Common myeloid progenitor, CD34-positive (primary cell): ENCODE data around the gene LPAR2.
A peak's percentile ranks its signal among the peaks of the same experiment; 100 is the strongest.

Experiments used
- CTCF ChIA-PET: fragments of 350-600 bp; sonication (Branson Sonifier 250); formaldehyde crosslinking; loops from one replicate; lab custom pipeline; 2021; ENCODE audit warnings: antibody characterized with exemption; lab: Charles Lee
- POLR2A ChIA-PET: fragments of 350-600 bp; sonication (Branson Sonifier 250); formaldehyde crosslinking; loops from one replicate; lab custom pipeline; 2021; ENCODE audit warnings: antibody characterized with exemption; lab: Charles Lee
- DNase-seq, 3 donors: peaks; one replicate each; pipeline versions ENCODE4 v3.0.0 to v3.0.0-alpha.2; 2013
- H3K27ac ChIP-seq, 2 experiments: 1 replicate in 1 of 2; 2 replicates in 1 of 2; pipeline ENCODE4 v1.7.0; 2013; ENCODE audit warnings: inconsistent platforms in 2 of 2, low read length in 2 of 2, mild to moderate bottlenecking in 2 of 2, low read depth in 1 of 2, moderate library complexity in 1 of 2; ENCODE audit not compliant: severe bottlenecking in 2 of 2, insufficient read depth in 1 of 2, poor library complexity in 1 of 2
- H3K27me3 ChIP-seq, 5 experiments: replicated peaks in 2 of 5; 1 replicate in 3 of 5; 2 replicates in 2 of 5; pipeline versions ENCODE4 v1.6.1 to v1.7.0; 2013; ENCODE audit warnings: low read length in 4 of 5, mild to moderate bottlenecking in 2 of 5, moderate library complexity in 2 of 5, inconsistent platforms in 1 of 5; ENCODE audit not compliant: insufficient read depth in 5 of 5, control insufficient read depth in 4 of 5
- H3K36me3 ChIP-seq, 4 experiments: 1 replicate in 2 of 4; 2 replicates in 2 of 4; pipeline versions ENCODE4 v1.6.1 to v1.7.0; 2013; ENCODE audit warnings: low read length in 3 of 4, control low read depth in 1 of 4, mild to moderate bottlenecking in 1 of 4; ENCODE audit not compliant: control insufficient read depth in 4 of 4, insufficient read depth in 4 of 4
- H3K4me1 ChIP-seq, 4 experiments: 1 replicate in 3 of 4; 2 replicates in 1 of 4; pipeline versions ENCODE4 v1.6.1 to v1.7.1; 2013; ENCODE audit warnings: low read length in 3 of 4, mild to moderate bottlenecking in 3 of 4, control low read depth in 1 of 4, inconsistent platforms in 1 of 4, moderate library complexity in 1 of 4; ENCODE audit not compliant: control insufficient read depth in 4 of 4, insufficient read depth in 4 of 4; ENCODE audit errors: control extremely low read depth in 1 of 4
- H3K4me3 ChIP-seq, 7 experiments: 1 replicate in 4 of 7; 2 replicates in 3 of 7; pipeline versions ENCODE4 v1.5.1 to v1.7.0; 2013; ENCODE audit warnings: mild to moderate bottlenecking in 7 of 7, low read length in 6 of 7, moderate library complexity in 6 of 7, inconsistent platforms in 2 of 7, low read depth in 2 of 7, control low read depth in 1 of 7; ENCODE audit not compliant: insufficient read depth in 4 of 7, control insufficient read depth in 1 of 7; ENCODE audit errors: extremely low read depth in 1 of 7
- H3K9me3 ChIP-seq, 5 experiments: 1 replicate in 4 of 5; 2 replicates in 1 of 5; pipeline versions ENCODE4 v1.6.1 to v1.7.1; 2013; ENCODE audit warnings: low read length in 4 of 5, mild to moderate bottlenecking in 2 of 5, inconsistent platforms in 1 of 5, low read depth in 1 of 5, moderate library complexity in 1 of 5; ENCODE audit not compliant: control insufficient read depth in 4 of 5, insufficient read depth in 2 of 5; ENCODE audit errors: control extremely low read depth in 1 of 5
- WGBS: methylation state at CpG from one replicate; pipeline ENCODE4 v1.1.5; 2013; ENCODE audit not compliant: insufficient coverage; 5-methylcytosine and 5-hydroxymethylcytosine counted together

Gene LPAR2

GRCh38 chr19:19647037-19647835 is 19.2 kb upstream of the LPAR2 start:
- peaks cover 3 to 72% (median 55%) of the 10 kb centered on the region in 4 experiments for H3K36me3 ChIP-seq
- no peak overlapping the region for H3K4me3 ChIP-seq
- no peaks in the 10 kb centered on the region for H3K27me3 ChIP-seq
- ChIA-PET POLR2A (no interaction called here), CTCF (interaction anchor here (1.0 kb wide), 1 partner anchor 117 kb away, joined by 3 read pairs; no protein-coding TSS in a partner anchor)
- H3K9me3 ChIP-seq = no peaks in the 10 kb centered on the region
- H3K27ac ChIP-seq = no peak overlapping the region
- DNase-seq = no peak
- peaks cover 0 to 13% (median 9%) of the 10 kb centered on the region in 4 experiments for H3K4me1 ChIP-seq
- 95% methylated on average over 16 of the region's 29 CpGs for WGBS

- POLR2A ChIA-PET = interaction anchor here (2.1 kb wide), 1 partner anchor 113 kb away, joined by 6 read pairs; no protein-coding TSS in a partner anchor
- no peak for DNase-seq
- H3K36me3 ChIP-seq = peaks cover 0 to 58% (median 42%) of the 10 kb centered on the region in 4 experiments
- H3K4me1 ChIP-seq = peaks cover 0 to 19% (median 13%) of the 10 kb centered on the region in 4 experiments
- no peaks in the 10 kb centered on the region for H3K27me3 ChIP-seq
- H3K9me3 ChIP-seq = no peaks in the 10 kb centered on the region
- CTCF ChIA-PET = interaction anchor here (0.8 to 1.7 kb wide), 3 partner anchors 83 to 116 kb away, joined by 3 to 5 read pairs (median 4); partner anchors contain the start of gene YJEFN3
- H3K27ac ChIP-seq = no peak overlapping the region
- no peak overlapping the region for H3K4me3 ChIP-seq
- WGBS = 95% methylated on average over 15 of the region's 17 CpGs
These were observed 17.3 kb upstream of the LPAR2 start for GRCh38 chr19:19645233-19645870.

- no peaks in the 10 kb centered on the region for H3K9me3 ChIP-seq
- ChIA-PET CTCF (interaction anchor here (0.7 to 1.7 kb wide), 18 partner anchors 9 to 128 kb away, joined by 3 to 23 read pairs (median 3); partner anchors contain the start of genes ATP13A1, LPAR2, NDUFA13 and TSSK6), POLR2A (interaction anchor here (0.6 to 2.1 kb wide), 3 partner anchors 19 to 178 kb away, joined by 4 to 6 read pairs (median 4); partner anchors contain the start of genes ATP13A1 and ZNF506)
- H3K27ac ChIP-seq = peak overlapping the region in 1 of 2 experiments; percentile 81
- H3K27me3 ChIP-seq = no peaks in the 10 kb centered on the region
- WGBS = 0% methylated on average over 3 of the region's 5 CpGs
- no peak for DNase-seq
- H3K4me3 ChIP-seq = peak overlapping the region in 6 of 7 experiments; percentile 78 to 95 (median 88)
- H3K36me3 ChIP-seq = peaks cover 0 to 53% (median 41%) of the 10 kb centered on the region in 4 experiments
- H3K4me1 ChIP-seq = peaks cover 0 to 19% (median 13%) of the 10 kb centered on the region in 4 experiments
These were observed 16.0 kb upstream of the LPAR2 start for GRCh38 chr19:19644054-19644388.

GRCh38 chr19:19643158-19644053 is 15.4 kb upstream of the LPAR2 start, which contains the start of gene GMIP:
GMIP (minus strand) TSS chr19:19643657; CDS start chr19:19643529, 128 bp downstream.
- H3K36me3 ChIP-seq = peaks cover 0 to 51% (median 40%) of the 10 kb centered on the region in 4 experiments
- H3K27me3 ChIP-seq = no peaks in the 10 kb centered on the region
- no peaks in the 10 kb centered on the region for H3K9me3 ChIP-seq
- ChIA-PET CTCF (interaction anchor here (0.6 to 1.7 kb wide), 19 partner anchors 10 to 128 kb away, joined by 3 to 23 read pairs (median 3); partner anchors contain the start of genes ATP13A1, LPAR2, NDUFA13 and TSSK6), POLR2A (interaction anchor here (0.6 to 2.1 kb wide), 3 partner anchors 19 to 178 kb away, joined by 4 to 6 read pairs (median 4); partner anchors contain the start of genes ATP13A1 and ZNF506)
- H3K27ac ChIP-seq = peak within 1 kb of the TSS; percentile 50 to 81
- under 1% methylated on average over 44 of the region's 50 CpGs for WGBS
- peak within 1 kb of the TSS; percentile 78 to 95 (median 87) for H3K4me3 ChIP-seq
- DNase-seq = peak; percentile 58 to 78 (median 75)
- H3K4me1 ChIP-seq = peaks cover 0 to 19% (median 13%) of the 10 kb centered on the region in 4 experiments

- H3K9me3 ChIP-seq = no peaks in the 10 kb centered on the region
- WGBS = 0% methylated on average over 10 of the region's 16 CpGs
- ChIA-PET POLR2A (interaction anchor here (1.6 kb wide), 1 partner anchor 20 kb away, joined by 4 read pairs; the partner anchor contains the start of gene ATP13A1), CTCF (no interaction called here)
- H3K4me3 ChIP-seq = peak overlapping the region; percentile 78 to 95 (median 87)
- DNase-seq = peak in 2 of 3 donors; percentile 33 to 45
- H3K27me3 ChIP-seq = no peaks in the 10 kb centered on the region
- peaks cover 0 to 19% (median 13%) of the 10 kb centered on the region in 4 experiments for H3K4me1 ChIP-seq
- peaks cover 0 to 55% (median 38%) of the 10 kb centered on the region in 4 experiments for H3K36me3 ChIP-seq
- peak overlapping the region; percentile 50 to 81 for H3K27ac ChIP-seq
These were observed 14.6 kb upstream of the LPAR2 start for GRCh38 chr19:19642506-19643157.
